Inflammatory macrophage treated with lipopolysaccharide for 1 hour (primary cell): ENCODE measurements around the gene SMIM5.
"Not testable (repeated sequence)": the region's sequence is repeated elsewhere in the genome, so short reads cannot be mapped to it uniquely, and the experiment has no call there.

ENCODE experiments used
- DNase-seq, 2 donors: peaks; one replicate each; pipeline ENCODE4 v3.0.0-alpha.2; 2020 to 2022

The SMIM5 gene

GRCh38 chr17:75632863-75633485 lies at the start of gene SMIM5:
SMIM5 (plus strand) TSS chr17:75633434; CDS start chr17:75640202, 6,768 bp downstream.
- DNase-seq, result peak; percentile 34 to 85

GRCh38 chr17:75584849-75585175 lies 48.4 kb upstream of the SMIM5 start:
- no peak for DNase-seq

DNA sequence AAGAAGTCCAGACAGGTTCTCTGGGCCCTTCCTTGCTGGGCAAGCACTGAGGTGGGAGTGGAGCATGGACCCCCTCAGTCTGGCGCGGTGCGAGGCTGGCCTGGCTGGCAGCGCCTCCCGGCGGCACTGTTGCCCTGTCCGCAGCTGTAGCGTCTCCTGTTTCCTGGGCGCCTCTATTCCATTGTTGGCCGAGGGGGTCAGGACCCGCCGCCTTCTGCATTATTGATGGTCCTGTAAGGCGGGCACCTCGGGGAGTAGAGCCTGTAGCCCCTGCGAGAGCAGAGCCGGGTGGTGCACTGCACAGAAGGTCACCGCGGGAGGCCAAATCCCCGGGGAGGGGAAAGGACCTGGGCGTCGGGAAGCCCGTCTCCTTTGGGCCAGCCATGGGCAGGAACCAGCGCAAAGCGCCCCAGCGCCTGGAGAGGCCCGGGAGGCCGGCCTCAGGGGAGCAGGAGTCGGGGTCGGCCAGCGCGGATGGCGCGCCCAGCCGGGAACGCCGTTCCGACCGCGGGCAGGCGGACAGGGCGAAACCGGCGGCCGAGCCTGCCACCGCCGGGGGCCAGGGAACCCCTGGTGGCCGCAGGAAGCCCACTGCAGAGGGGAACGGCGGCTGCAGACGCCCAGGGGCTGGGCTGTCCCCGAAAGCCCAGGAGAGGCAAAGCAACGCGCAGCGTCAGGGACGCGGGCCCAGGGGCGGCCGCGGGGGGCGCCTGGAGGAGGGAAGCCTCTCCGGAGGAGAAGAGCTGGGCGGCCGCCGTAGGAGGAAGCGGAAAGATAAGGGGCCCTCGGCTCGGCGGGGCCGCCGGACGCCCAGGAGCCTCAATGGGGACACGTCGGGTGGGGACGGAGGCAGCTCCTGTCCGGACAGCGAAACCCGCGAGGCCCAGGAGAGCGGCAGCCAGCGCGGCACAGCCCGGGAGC lies 45.3 kb upstream of the SMIM5 start, which contains the start of gene MYO15B:
MYO15B (plus strand) TSS at position 126 of the 921 bp plus-strand sequence; CDS start at position 384, 258 bp downstream.
- peak; percentile 37 to 49 for DNase-seq

DNA sequence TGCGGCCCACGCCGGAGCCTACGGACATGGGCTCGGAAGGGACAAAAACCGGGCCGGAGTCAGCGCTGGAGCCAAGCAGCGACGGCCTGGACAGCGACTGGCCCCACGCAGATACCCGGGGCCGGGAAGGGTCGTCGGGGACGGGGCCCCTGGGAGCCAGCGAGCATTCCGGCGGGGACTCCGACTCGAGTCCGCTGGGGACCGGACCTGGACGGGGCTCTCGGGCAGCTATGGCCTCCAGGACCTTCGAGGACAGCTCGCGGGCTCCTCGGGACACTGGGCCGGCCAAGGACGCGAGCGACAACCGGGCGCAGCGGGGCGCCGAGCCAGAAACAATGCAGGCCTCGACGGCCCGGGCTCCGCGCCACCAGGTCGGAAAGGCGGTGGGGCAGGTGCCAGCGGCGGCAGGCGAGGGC lies 44.6 kb upstream of the SMIM5 start:
- peak in 1 of 2 donors; percentile 3 for DNase-seq

DNA sequence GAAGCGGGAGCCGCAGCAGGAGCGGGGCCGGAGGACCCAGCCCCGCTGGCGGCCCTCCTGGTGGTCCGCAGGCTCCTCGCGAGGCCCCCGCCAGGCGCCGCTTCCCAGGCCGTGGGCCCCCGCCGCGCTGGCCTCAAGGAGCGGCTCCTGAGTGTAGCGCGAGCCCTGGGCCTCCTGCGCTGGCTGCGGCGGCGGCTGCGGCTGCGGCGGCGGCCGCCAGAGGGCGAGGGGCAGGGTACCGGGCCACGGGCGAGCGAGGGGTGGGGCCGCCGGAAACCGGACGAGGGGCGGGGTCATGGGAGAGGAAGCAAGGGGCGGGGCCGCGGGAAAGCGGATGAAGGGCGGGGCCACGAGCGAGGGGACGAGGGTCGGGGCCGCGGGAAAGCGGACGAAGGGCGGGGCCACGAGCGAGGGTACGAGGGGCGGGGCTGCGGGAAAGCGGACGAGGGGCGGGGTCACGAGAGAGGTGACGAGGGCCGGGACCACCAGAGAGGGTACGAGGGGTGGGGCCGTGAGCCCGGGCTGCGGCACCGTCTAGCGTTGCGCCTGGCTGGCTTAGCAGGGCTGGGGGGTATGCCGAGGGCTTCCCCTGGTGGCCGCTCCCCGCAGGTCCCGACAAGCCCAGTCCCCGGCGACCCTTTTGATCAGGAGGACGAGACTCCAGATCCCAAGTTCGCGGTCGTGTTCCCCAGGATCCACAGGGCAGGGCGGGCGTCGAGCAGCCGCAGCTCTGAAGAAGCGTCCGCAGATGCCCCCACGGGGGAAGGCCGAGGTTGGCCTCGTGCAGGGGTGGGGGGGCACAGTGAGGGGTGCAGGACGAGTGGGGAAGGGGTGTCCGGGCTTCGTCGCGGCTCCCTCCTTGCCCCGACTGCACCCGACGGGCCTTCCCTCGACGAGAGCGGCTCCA lies 44.0 kb upstream of the SMIM5 start:
- peak; percentile 76 to 95 for DNase-seq

GRCh38 chr17:75589919-75590303 lies 43.3 kb upstream of the SMIM5 start:
- DNase-seq, result no peak

DNA sequence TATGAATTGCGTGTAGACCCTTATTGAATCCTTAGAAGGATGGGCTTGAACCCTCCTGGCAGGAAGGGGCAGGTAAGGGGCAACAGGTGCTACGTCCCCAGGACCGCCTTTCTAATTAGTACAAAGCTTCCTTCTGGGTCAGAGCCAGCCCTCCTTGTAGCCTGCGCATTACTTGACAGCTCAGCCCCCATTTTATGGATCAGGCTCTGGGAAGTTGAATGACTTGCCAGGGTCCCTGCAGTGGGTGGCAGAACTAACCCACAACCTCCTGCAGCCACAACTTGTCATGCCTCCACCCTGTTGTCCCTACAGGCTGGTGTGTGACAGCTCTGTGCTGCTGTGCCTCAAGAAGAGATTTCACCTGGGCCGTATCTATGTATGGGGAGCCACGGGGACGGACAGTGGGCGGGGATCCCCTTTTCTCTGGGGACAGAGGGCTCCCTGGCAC lies 42.9 kb upstream of the SMIM5 start:
- no peak for DNase-seq

DNA sequence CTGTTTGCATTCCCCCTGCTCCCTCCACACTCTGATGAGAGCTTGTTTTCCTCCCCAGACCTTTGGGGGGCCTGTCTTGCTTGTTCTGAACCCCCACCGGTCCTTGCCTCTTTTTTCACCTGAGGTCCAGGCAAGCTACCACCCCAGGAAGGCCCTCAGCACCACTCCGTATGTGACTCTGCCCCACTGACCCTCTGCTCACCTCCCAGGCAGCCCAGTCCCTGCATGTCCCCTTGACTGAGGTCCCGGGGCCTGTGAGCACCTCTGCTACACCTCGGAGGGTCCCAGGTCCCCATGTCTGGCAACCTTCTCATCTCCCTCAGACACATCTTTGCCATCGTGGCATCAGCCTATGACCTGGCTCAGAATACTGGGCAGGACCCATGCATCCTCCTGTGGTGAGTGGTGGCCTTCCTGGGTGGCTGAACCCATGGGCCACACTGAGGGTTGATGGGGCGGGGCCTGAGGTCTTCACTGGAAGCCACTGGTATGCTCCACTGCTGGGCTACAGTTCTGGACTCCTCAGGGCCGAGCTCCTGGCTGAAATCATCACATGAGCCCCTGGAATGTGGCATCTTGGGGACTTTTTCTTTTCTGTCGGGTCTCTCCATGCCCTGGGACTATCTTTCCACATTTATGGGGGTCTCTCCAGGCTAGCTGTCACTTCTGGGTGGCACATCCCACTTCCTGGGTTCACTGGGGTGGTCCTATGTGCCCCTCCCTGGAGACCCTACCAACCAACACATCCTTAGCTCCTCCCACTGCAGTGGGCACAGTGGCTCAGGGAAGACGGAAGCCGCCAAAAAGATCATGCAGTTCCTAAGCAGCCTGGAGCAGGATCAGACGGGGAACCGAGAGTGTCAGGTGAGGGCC lies 42.1 kb upstream of the SMIM5 start:
- no peak for DNase-seq

- DNase-seq, result no peak
Measured at GRCh38 chr17:75591722-75592302, 41.4 kb upstream of the SMIM5 start.

DNA sequence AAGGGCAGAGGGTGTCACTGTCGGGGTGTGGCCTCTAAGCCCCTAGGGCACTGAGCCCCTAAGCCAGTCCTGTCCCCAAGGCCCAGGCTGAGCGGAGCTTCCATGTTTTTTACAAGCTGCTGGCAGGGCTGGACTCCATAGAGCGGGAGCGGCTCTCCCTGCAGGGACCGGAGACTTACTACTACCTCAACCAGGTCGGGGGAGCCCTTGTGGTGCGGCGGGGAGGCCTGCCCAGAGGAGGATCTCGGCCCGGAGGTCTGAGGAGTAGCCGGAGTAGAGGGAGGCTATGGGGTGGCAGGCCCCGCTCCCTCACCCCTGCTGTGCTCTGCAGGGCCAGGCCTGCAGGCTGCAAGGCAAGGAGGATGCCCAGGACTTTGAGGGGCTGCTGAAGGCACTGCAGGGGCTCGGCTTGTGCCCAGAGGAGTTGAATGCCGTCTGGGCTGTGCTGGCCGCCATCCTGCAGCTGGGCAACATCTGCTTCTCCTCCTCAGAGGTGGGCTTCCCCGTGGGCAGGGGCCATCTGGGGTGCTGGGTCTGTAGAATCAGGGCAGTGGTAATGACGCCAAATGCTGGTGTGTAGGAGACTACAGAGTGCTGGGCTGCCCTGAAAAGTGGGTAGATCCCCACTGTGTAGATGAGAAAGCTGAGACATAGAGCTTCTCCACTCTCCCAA lies 40.8 kb upstream of the SMIM5 start:
- no peak for DNase-seq

DNA sequence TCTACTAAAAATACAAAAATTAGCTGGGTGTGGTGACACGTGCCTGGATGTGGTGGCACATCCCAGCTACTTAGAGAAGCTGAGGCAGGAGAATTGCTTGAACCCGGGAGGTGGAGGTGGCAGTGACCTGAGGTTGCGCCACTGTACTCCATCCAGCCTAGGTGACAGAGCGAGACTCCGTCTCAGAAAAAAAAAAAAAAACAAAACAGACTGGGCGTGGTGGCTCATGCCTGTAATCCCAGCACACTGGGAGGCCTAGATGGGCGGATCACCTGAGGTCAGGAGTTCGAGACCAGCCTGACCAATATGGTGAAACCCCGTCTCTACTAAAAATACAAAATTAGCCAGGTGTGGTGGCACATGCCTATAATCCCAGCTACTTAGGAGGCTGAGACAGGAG lies 39.8 kb upstream of the SMIM5 start:
- not testable (repeated sequence) for DNase-seq

- no peak for DNase-seq
Measured at GRCh38 chr17:75594499-75595283, 38.5 kb upstream of the SMIM5 start.

DNA sequence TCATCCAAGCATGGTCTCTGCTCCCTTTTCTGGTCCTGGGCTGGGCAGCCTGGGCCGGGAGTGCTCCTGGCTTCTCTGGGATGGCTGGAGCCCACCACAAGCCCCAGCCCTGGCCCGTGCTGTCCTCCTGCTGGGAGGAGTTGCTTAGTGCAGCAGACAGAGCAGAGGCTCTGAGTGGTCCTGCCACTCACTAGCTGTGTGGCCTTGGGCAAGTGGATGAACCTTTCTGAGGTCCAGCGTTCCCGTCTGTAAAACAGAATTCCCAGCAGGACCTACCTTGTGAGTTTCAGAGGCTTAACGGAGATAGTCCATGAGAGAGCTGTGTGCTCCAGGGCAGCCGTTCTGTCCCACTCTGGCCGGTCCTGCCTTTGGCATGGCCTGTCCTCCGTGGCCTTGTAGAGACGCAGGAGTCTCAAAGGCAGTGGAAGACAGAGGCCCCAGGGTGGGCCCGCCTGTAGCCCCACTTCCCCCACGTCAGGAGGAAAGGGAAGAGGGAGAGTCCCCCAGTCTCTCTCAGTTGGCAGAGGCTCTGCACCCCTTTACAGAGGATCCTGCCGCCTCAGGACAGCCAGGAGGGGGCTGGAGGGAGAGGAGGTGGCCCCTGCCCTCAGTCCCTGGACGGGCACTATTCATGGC lies 37.8 kb upstream of the SMIM5 start:
- no peak for DNase-seq

GRCh38 chr17:75595920-75596313 lies 37.3 kb upstream of the SMIM5 start:
- DNase-seq, result no peak

GRCh38 chr17:75596320-75597087 lies 36.7 kb upstream of the SMIM5 start:
- DNase-seq, result no peak

GRCh38 chr17:75601057-75601987 lies 31.9 kb upstream of the SMIM5 start:
- peak; percentile 28 to 69 for DNase-seq

DNA sequence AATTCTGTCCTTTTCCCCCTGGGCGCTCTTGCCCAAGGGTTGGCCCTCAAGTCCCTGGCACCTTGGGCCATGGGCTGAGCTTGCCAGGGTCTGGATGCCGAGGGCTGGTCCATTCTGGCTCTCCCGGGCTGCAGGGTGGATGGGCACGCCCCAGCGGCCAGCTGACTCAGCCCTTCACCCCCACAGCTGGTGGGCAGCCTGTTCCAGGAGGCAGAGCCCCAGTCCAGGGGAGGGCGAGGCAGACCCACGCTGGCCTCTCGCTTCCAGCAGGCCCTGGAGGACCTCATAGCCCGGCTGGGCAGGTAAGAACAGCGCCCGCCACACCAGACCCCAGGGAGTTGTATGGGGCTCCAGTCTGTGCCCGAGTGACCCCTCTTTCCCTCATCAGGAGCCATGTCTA lies 30.6 kb upstream of the SMIM5 start:
- DNase-seq, result no peak

DNA sequence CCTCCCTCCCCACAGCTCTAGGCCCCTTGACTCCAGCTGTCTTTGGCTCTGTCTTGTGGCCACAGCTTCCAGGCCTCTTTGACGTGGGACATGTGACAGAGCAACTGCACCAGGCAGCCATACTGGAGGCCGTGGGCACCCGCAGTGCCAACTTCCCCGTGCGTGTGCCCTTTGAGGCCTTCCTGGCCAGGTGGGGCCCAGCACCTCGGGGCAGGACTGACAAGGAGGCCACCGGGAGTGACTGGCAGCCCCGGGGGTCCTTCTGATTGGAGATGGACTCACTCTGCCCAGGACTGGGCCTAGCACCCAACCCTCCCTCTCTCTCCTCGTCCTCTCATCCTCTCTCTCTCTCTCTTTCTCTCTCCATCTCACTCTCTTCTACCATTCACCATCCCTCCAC lies 30.1 kb upstream of the SMIM5 start:
- no peak for DNase-seq
